PC-9 (cell line): ENCODE data around the gene NMS. TPM values are rescaled to one million over a fixed set of nuclear protein-coding genes. Genes with fewer than 3 reads are reported as not detected.

Experiments used
- BruUV-seq: library from RNA; stranded (reverse); fragments of 400-500 nt; replicated peaks from 2 replicates; lab custom pipeline; 2021; lab: Mats Ljungman, UMichigan
- CTCF ChIA-PET: fragments of 300-600 bp; sonication (Branson Sonifier 250); formaldehyde crosslinking; loops from one replicate; lab custom pipeline; 2022; ENCODE audit warnings: antibody characterized with exemption; lab: Charles Lee
- POLR2A ChIA-PET: fragments of 300-600 bp; sonication (Branson Sonifier 250); formaldehyde crosslinking; loops from one replicate; lab custom pipeline; 2022; ENCODE audit warnings: antibody characterized with exemption; ENCODE audit not compliant: unreplicated experiment; lab: Charles Lee
- DNase-seq, 2 experiments: peaks; one replicate each; pipeline versions ENCODE4 v3.0.0 to v3.0.0-alpha.2; 2015 to 2022; ENCODE audit warnings: mixed read lengths in 1 of 2
- H2AFZ ChIP-seq: fragments of 200-600 bp; sonication (generic); 2 replicates; pipeline ENCODE4 v1.8.1; 2017; ENCODE audit warnings: antibody characterized with exemption
- H3F3A ChIP-seq: fragments of 200-600 bp; sonication (generic); 2 replicates; pipeline ENCODE4 v1.8.1; 2017; ENCODE audit warnings: antibody characterized with exemption, mild to moderate bottlenecking, low read depth; ENCODE audit not compliant: insufficient read depth
- H3K27ac ChIP-seq: fragments of 200-600 bp; sonication (generic); 2 replicates; pipeline ENCODE4 v1.6.1; 2016; ENCODE audit warnings: mixed run types
- H3K27me3 ChIP-seq: fragments of 200-600 bp; sonication (generic); 2 replicates; pipeline ENCODE4 v1.6.1; 2016; ENCODE audit warnings: low read depth, mixed run types; ENCODE audit not compliant: insufficient read depth
- H3K36me3 ChIP-seq: fragments of 200-600 bp; sonication (generic); 2 replicates; pipeline ENCODE4 v1.6.1; 2016; ENCODE audit warnings: low read depth, mixed run types
- H3K4me1 ChIP-seq: fragments of 200-600 bp; sonication (generic); replicated peaks from 2 replicates; pipeline ENCODE4 v1.6.1; 2016; ENCODE audit warnings: mixed run types; ENCODE audit not compliant: insufficient read depth
- H3K4me2 ChIP-seq: fragments of 200-600 bp; sonication (generic); 2 replicates; pipeline ENCODE4 v1.6.1; 2017; ENCODE audit warnings: mixed run types
- H3K4me3 ChIP-seq: fragments of 200-600 bp; sonication (generic); 2 replicates; pipeline ENCODE4 v1.6.1; 2016; ENCODE audit warnings: mixed run types
- H3K79me2 ChIP-seq: fragments of 200-600 bp; sonication (generic); 2 replicates; pipeline ENCODE4 v1.6.1; 2017; ENCODE audit warnings: low read depth, mixed run types
- H3K9me2 ChIP-seq: fragments of 200-600 bp; sonication (generic); 2 replicates; pipeline ENCODE4 v1.8.1; 2017; ENCODE audit warnings: mild to moderate bottlenecking; ENCODE audit not compliant: insufficient read depth
- H3K9me3 ChIP-seq: fragments of 200-600 bp; sonication (generic); 2 replicates; pipeline ENCODE4 v1.8.1; 2016; ENCODE audit warnings: low read depth; ENCODE audit not compliant: insufficient read depth
- H4K20me1 ChIP-seq: fragments of 200-600 bp; sonication (generic); 2 replicates; pipeline ENCODE4 v1.8.1; 2017; ENCODE audit not compliant: insufficient read depth
- CTCF ChIP-seq: fragments of 200-600 bp; sonication (generic); conservative IDR thresholded peaks from 2 replicates; pipeline ENCODE4 v1.6.1; 2017; ENCODE audit warnings: mixed run types, antibody characterized with exemption, mild to moderate bottlenecking, moderate library complexity
- EZH2 ChIP-seq: fragments of 200-600 bp; sonication (generic); IDR thresholded peaks from 2 replicates; pipeline ENCODE4 v1.8.0; 2017; ENCODE audit warnings: antibody characterized with exemption, low read depth
- intact Hi-C: fragments of 100-400 bp; cut with micrococcal nuclease; formaldehyde crosslinking; loops from one replicate; pipeline ENCODE4 v1.10.0; 2022; ENCODE audit not compliant: unreplicated experiment
- total RNA-seq: library from RNA; stranded (reverse); gene quantifications from 2 replicates; pipeline ENCODE4 v1.2.3, GENCODE V29; 2021

NMS gene
- total RNA-seq, 1 experiment from 2014 or later, result not detected

GRCh38 chr2:100518801-100519200, 48.5 kb downstream of the NMS start:
- H3K4me2 ChIP-seq, result no peak overlapping the region
- no peak for DNase-seq
- POLR2A ChIA-PET, result no interaction called here

GRCh38 chr2:100520224-100520623, 49.9 kb downstream of the NMS start:
- TF ChIP-seq EZH2 (no peak), CTCF (no peak)
- Histone ChIP-seq H3K4me2 (no peak overlapping the region), H3K27ac (no peak overlapping the region), H3K9me2 (no peaks in the 10 kb centered on the region; the same call in 1 of the 2 replicates), H3K4me3 (no peak overlapping the region), H3K4me1 (no peaks in the 10 kb centered on the region), H3K27me3 (peaks cover 84% of the 10 kb centered on the region), H3K79me2 (no peaks in the 10 kb centered on the region), H2AFZ (no peak overlapping the region), H4K20me1 (no peaks in the 10 kb centered on the region), H3F3A (no peaks in the 10 kb centered on the region), H3K9me3 (no peaks in the 10 kb centered on the region), H3K36me3 (no peaks in the 10 kb centered on the region)
- CTCF ChIA-PET, result no interaction called here
- DNase-seq, result no peak
- POLR2A ChIA-PET, result no interaction called here
- no TSS peak for BruUV-seq
- intact Hi-C loops, result no loop called here

More at GRCh38 chr2:100518801-100519200, 48.5 kb downstream of the NMS start:
- H3K4me3 ChIP-seq, result no peak overlapping the region
- no peak overlapping the region for H3K27ac ChIP-seq
- H3K36me3 ChIP-seq, result no peaks in the 10 kb centered on the region
- intact Hi-C loops, result no loop called here
- H3K79me2 ChIP-seq, result no peaks in the 10 kb centered on the region
- no peaks in the 10 kb centered on the region for H3F3A ChIP-seq
- H3K4me1 ChIP-seq, result no peaks in the 10 kb centered on the region
- TF ChIP-seq EZH2, result no peak
- no peak for TF ChIP-seq CTCF
- H4K20me1 ChIP-seq, result no peaks in the 10 kb centered on the region
- H3K27me3 ChIP-seq, result peaks cover 91% of the 10 kb centered on the region
- CTCF ChIA-PET, result no interaction called here
- H2AFZ ChIP-seq, result no peak overlapping the region
- H3K9me3 ChIP-seq, result no peaks in the 10 kb centered on the region
- BruUV-seq, result no TSS peak
- H3K9me2 ChIP-seq, result no peaks in the 10 kb centered on the region; the same call in 1 of the 2 replicates

- no peak overlapping the region for H3K4me2 ChIP-seq
- TF ChIP-seq CTCF (no peak), EZH2 (no peak)
- intact Hi-C loops, result no loop called here
- no peaks in the 10 kb centered on the region for H4K20me1 ChIP-seq
- no TSS peak for BruUV-seq
- CTCF ChIA-PET, result no interaction called here
- H3K4me3 ChIP-seq, result no peak overlapping the region
- no peaks in the 10 kb centered on the region for H3K9me3 ChIP-seq
- H3K36me3 ChIP-seq, result no peaks in the 10 kb centered on the region
- POLR2A ChIA-PET, result no interaction called here
- H3K9me2 ChIP-seq, result no peaks in the 10 kb centered on the region; the same call in 1 of the 2 replicates
- H3K27me3 ChIP-seq, result peaks cover 77% of the 10 kb centered on the region
- H3K27ac ChIP-seq, result no peak overlapping the region
- H2AFZ ChIP-seq, result no peak overlapping the region
- DNase-seq, result no peak
- H3K79me2 ChIP-seq, result no peaks in the 10 kb centered on the region
- no peaks in the 10 kb centered on the region for H3K4me1 ChIP-seq
- no peaks in the 10 kb centered on the region for H3F3A ChIP-seq
Observed at GRCh38 chr2:100522430-100522829, 52.1 kb downstream of the NMS start.
